ENCODE data around the gene RTP5.
"Not testable (repeated sequence)": the region's sequence is repeated elsewhere in the genome, so short reads cannot be mapped to it uniquely, and the experiment has no call there.

The RTP5 gene

GRCh38 chr2:241902357-241902991 is 32.9 kb downstream of the RTP5 start:
- no peak for DNase-seq (ENCODE audit: low read depth in 3 of 3)

- DNase-seq (ENCODE audit: low read depth in 3 of 3), result no peak
Measured at GRCh38 chr2:241903121-241904010, 33.8 kb downstream of the RTP5 start.

DNA sequence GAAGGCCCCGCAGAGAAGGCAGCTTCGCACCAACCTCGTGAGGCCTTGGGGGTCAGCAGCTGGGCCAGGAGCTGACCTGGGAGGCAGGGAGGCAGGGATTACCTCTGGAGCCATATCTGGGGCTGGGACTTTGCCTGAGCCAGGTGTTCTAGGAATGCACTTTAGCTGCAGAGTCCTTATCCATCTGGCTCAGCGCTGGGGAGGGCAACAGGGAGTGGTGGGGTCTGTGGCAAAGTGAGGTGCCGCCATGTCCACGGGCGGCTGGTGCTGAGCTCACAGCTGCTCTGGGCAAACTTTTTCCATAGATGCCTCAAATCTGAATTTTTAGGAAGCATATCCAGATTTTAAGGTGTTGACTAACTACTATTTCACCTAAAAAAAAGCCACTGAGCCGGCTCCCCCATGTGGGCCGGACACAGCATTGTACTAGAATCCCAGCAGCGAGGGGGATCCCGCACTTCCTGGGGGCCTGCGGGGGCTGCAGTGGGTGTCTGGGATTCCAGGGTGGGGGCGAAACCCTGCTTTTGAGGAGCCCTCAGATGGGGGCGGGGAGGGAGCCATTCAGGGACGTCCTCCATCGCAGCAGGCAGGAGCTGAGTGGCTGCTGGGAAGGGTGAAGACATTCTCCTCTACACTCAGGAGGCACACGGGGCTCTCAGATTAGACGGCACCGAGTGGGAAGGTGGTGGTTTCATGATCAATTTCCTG is 34.6 kb downstream of the RTP5 start:
- no peak for DNase-seq (ENCODE audit: low read depth in 3 of 3)

GRCh38 chr2:241904791-241905710 is 35.5 kb downstream of the RTP5 start:
- no peak for DNase-seq (ENCODE audit: low read depth in 3 of 3)

GRCh38 chr2:241905716-241906377 is 36.3 kb downstream of the RTP5 start:
- no peak for DNase-seq (ENCODE audit: low read depth in 3 of 3)

DNA sequence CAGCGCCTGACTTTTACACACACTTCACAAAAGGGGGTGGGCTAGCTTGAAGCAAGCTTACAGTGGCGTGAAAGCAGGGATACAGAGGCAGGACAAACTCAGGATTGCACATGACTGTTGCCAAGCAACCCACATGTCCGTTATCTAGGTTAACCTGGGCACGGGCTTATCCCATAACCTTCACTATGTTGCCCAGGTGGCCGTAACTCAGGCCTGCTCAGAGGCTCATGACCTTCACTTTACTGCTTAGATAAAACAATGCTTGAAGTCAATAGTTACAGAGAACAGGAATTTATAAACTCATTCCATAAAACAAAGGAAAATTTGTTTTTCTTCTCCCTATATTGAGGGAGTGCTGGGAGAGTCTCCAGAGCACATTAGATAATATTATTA is 36.8 kb downstream of the RTP5 start:
- not testable (repeated sequence) for DNase-seq (ENCODE audit: low read depth in 3 of 3)

- no peak for DNase-seq (ENCODE audit: low read depth in 3 of 3)
Measured at GRCh38 chr2:241906826-241907570, 37.5 kb downstream of the RTP5 start.

DNA sequence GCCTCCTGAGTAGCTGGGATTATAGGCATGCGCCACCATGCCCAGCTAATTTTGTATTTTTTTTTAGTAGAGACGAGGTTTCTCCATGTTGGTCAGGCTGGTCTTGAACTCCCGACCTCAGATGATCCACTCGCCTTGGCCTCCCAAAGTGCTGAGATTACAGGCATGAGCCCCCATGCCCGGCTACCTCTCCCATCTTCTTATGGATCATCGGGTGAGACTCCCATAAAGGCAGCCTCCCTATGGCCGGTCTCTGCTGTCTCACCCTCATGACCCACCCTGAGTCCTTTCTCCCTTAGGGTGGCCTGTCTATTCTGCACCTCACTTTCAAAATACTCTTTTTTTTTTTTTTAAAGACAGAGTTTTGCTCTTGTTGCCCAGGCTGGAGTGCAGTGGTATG is 38.3 kb downstream of the RTP5 start:
- DNase-seq (ENCODE audit: low read depth in 3 of 3), result not testable (repeated sequence)

GRCh38 chr2:241908686-241909420 is 39.3 kb downstream of the RTP5 start:
- DNase-seq (ENCODE audit: low read depth in 3 of 3), result no peak

- no peak for DNase-seq (ENCODE audit: low read depth in 3 of 3)
Measured at GRCh38 chr2:241909769-241910168, 40.2 kb downstream of the RTP5 start.

GRCh38 chr2:241910604-241911520 is 41.3 kb downstream of the RTP5 start:
- no peak for DNase-seq (ENCODE audit: low read depth in 3 of 3)

DNA sequence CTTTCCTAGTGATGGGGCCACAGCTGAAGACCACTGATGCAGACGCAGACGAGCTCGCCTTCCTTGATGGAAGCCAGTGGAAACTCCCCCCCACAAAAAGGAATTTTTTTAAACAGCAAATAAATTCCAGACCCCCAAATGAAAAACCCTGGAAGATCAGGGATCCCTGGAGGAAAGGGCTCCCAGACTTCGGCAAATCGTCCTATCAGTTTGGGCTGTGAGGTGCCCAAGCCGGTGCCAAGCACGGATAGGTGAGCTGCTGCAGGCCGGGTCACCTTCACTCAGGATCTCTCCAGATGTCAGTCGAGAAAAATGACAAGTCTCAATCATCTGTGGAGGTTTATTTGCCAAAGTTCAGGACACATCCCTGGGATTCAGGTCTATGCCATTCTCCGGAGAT is 42.0 kb downstream of the RTP5 start:
- no peak for DNase-seq (ENCODE audit: low read depth in 3 of 3)

DNA sequence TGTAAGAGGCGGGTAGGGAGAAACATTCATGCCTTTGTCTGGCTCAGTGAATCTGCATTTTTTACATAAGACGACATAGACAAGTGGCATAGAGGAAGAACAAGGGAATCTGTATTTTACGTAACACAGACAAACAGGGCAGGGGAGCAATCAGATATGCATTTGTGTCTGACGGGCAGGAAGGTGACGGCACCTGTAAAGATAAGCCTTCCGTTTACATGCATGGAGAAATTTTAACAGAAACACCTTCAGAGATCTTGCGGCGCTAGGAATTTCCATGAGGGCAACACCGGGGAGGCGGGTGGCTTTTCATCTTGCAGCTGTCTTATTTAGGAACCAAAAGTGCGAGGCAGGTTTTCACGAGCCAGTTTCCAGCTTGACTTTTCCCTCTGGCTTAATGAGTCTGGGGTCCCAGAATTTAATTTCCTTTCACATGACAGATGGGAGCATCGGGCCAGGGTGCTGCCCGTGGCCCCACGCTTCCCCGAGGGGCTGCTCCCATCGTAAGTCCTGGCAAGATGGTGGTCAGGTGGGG is 42.6 kb downstream of the RTP5 start:
- no peak for DNase-seq (ENCODE audit: low read depth in 3 of 3)

DNA sequence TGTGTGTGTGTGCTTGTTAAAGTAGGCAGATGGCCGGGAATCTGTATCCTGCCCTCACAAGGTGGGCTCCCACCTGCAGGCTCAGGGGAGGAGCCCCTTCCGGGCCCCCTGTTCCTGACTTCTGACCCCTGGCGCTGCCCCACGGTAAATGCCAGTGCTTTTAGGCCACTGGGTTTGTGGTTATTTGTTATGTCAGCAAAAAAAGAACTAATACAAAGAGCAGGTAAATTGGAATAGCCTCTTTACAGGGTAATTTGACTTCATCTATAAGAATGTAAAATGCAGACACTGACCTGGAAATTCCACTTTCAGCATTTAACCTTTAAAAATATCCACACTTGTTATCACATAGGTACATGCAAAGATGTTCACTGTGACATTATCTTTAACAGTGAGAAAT is 44.2 kb downstream of the RTP5 start:
- no peak for DNase-seq (ENCODE audit: low read depth in 3 of 3)

DNA sequence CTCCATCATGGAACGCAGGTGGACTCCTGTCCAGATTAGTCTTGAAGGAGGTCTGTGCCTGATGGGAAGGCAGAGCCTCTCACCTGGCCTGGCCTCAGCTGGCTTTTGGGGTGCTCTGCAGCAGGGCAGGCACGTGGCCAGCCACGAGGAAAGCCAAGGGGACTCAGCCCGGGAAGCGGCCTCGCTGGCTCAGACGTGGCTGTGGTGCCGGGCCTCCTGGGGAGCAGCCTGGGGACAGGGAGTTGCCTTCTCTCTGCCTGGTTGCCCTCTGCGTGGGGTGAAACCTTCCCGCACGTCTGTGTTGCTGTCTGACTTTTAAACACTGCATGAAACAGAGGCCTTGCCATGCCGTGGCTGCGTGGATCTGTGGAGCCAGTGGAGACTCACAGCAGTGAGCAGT is 45.0 kb downstream of the RTP5 start:
- DNase-seq (ENCODE audit: low read depth in 3 of 3), result no peak

DNA sequence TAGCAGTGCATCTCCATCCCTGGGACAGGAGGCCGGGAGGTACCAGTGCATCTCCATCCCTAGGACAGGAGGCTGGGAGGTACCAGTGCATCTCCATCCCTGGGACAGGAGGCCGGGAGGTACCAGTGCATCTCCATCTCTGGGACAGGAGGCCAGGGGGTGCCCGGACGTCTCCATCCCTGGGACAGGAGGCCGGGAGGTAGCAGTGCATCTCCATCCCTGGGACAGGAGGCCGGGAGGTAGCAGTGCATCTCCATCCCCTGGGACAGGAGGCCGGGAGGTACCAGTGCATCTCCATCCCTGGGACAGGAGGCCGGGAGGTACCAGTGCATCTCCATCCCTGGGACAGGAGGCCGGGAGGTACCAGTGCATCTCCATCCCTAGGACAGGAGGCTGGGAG is 52.1 kb downstream of the RTP5 start:
- not testable (repeated sequence) for DNase-seq (ENCODE audit: low read depth in 3 of 3)

GRCh38 chr2:241922411-241922810 is 52.9 kb downstream of the RTP5 start:
- DNase-seq (ENCODE audit: low read depth in 3 of 3), result no peak
